Mesenteric fat pad (tissue), 1 donor: ENCODE results near the gene TTC31. TPM values are rescaled to one million over a fixed set of nuclear protein-coding genes. Genes with fewer than 3 reads are reported as not detected.

ENCODE experiments used
- total RNA-seq: library from RNA; stranded (reverse); fragmentation: NEBNext Ultra II Directional; extraction: Animal tissue kit (Norgen Biotek cat#: 25700); gene quantifications from one replicate; pipeline ENCODE4 v1.2.1, GENCODE V29; 2021
- donor health status: DM: yes; HTN: yes; CAD: no.

Gene TTC31
- total RNA-seq, 1 donor from 2014 or later, result 16.8 TPM

Other genes starting within 250 kb of the TTC31 start
- 2.0 TPM for gene SLC4A5, start 139.7 kb upstream of the TTC31 start, total RNA-seq
- gene DCTN1, start 102.8 kb upstream of the TTC31 start, total RNA-seq, result 97.1 TPM
- 1.1 TPM for gene C2orf81, start 61.5 kb upstream of the TTC31 start, total RNA-seq
- gene WDR54, start 61.4 kb upstream of the TTC31 start, total RNA-seq, result 4.6 TPM
- 11.3 TPM for gene RTKN, start 41.1 kb upstream of the TTC31 start, total RNA-seq
- 30.6 TPM for gene INO80B, start 28.0 kb upstream of the TTC31 start, total RNA-seq
- gene WBP1, start 24.6 kb upstream of the TTC31 start, total RNA-seq, result 45.5 TPM
- gene MOGS, start 17.7 kb upstream of the TTC31 start, total RNA-seq, result 45.6 TPM
- 102 TPM for gene MRPL53, start 10.4 kb upstream of the TTC31 start, total RNA-seq
- 9.1 TPM for gene CCDC142, start 83 bp upstream of the TTC31 start, total RNA-seq
- gene LBX2, start 16.5 kb downstream of the TTC31 start, total RNA-seq, result 2.6 TPM
- 22.1 TPM for gene PCGF1, start 24.6 kb downstream of the TTC31 start, total RNA-seq
- gene TLX2, start 31.4 kb downstream of the TTC31 start, total RNA-seq, result not detected
- not detected for gene DQX1, start 43.1 kb downstream of the TTC31 start, total RNA-seq
- gene AUP1, start 46.6 kb downstream of the TTC31 start, total RNA-seq, result 112 TPM
- 35.8 TPM for gene HTRA2, start 46.9 kb downstream of the TTC31 start, total RNA-seq
- gene LOXL3, start 70.9 kb downstream of the TTC31 start, total RNA-seq, result 8.2 TPM
- gene DOK1, start 71.6 kb downstream of the TTC31 start, total RNA-seq, result 38.2 TPM
- gene M1AP, start 165.2 kb downstream of the TTC31 start, total RNA-seq, result 0.32 TPM
- gene SEMA4F, start 171.2 kb downstream of the TTC31 start, total RNA-seq, result 6.6 TPM